Vein endothelial cell (primary cell): ENCODE measurements around the gene EAPP. TPM values are rescaled to one million over a fixed set of nuclear protein-coding genes. Genes with fewer than 3 reads are reported as not detected.

Source experiments
- small RNA-seq: library from RNA; depleted of rRNA; stranded (forward); fragments of <200 nt; gene quantifications from one replicate; pipeline ENCODE3, GENCODE V24; 2012
- total RNA-seq: library from RNA; depleted of rRNA; stranded (reverse); fragments of >200 nt; gene quantifications from 2 replicates; pipeline ENCODE4 v1.2.3, GENCODE V29; 2012

Gene EAPP
- total RNA-seq, result 34.8 and 36.3 TPM in 2 replicates

GRCh38 chr14:34539407-34540180 lies at the start of gene EAPP:
Gene EAPP, minus strand, starts transcription at chr14:34539701. Its CDS starts 73 bp downstream, at chr14:34539628.

Small RNAs within 50 kb of the gene (small RNA-seq; reads per million reads assigned to genes)
- gene RNU1-27P (not detected), gene RNU1-28P (not detected)

Other genes starting within 250 kb of the EAPP start
- 18.3 and 20.7 TPM in 2 replicates for gene SPTSSA, start 77.5 kb downstream of the EAPP start, total RNA-seq
- 127 and 144 TPM in 2 replicates for gene SNX6, start 90.4 kb upstream of the EAPP start, total RNA-seq
- gene CFL2, start 174.9 kb upstream of the EAPP start, total RNA-seq, result 59.8 and 65.6 TPM in 2 replicates